ENCODE measurements around the gene ANXA1.
A peak's percentile ranks its signal among the peaks of the same experiment; 100 is the strongest.

The ANXA1 gene

GRCh38 chr9:73151653-73152542, at the start of gene ANXA1:
ANXA1 (plus strand) TSS chr9:73151865; CDS start chr9:73158536, 6,671 bp downstream.
- DNase-seq, result no peak

GRCh38 chr9:73104342-73104741, 47.3 kb upstream of the ANXA1 start:
- no peak for DNase-seq

- no peak for DNase-seq
Measured at GRCh38 chr9:73104921-73105320, 46.7 kb upstream of the ANXA1 start.

GRCh38 chr9:73107489-73108069, 44.1 kb upstream of the ANXA1 start:
- DNase-seq, result peak; percentile 34

- DNase-seq, result no peak
Measured at GRCh38 chr9:73114058-73114457, 37.6 kb upstream of the ANXA1 start.

- DNase-seq, result no peak
Measured at GRCh38 chr9:73114958-73115357, 36.7 kb upstream of the ANXA1 start.

GRCh38 chr9:73116031-73116430, 35.6 kb upstream of the ANXA1 start:
- no peak for DNase-seq

GRCh38 chr9:73116880-73117279, 34.8 kb upstream of the ANXA1 start:
- DNase-seq, result no peak

GRCh38 chr9:73118286-73118685, 33.4 kb upstream of the ANXA1 start:
- DNase-seq, result no peak

GRCh38 chr9:73118898-73119554, 32.6 kb upstream of the ANXA1 start:
- DNase-seq, result no peak

GRCh38 chr9:73121375-73121935, 30.2 kb upstream of the ANXA1 start:
- no peak for DNase-seq

- no peak for DNase-seq
Measured at GRCh38 chr9:73125651-73126050, 26.0 kb upstream of the ANXA1 start.

- no peak for DNase-seq
Measured at GRCh38 chr9:73129941-73130685, 21.6 kb upstream of the ANXA1 start.

GRCh38 chr9:73131461-73131860, 20.2 kb upstream of the ANXA1 start:
- no peak for DNase-seq

- DNase-seq, result peak; percentile 71
Measured at GRCh38 chr9:73132034-73132776, 19.5 kb upstream of the ANXA1 start.

- DNase-seq, result no peak
Measured at GRCh38 chr9:73133022-73133651, 18.5 kb upstream of the ANXA1 start.

GRCh38 chr9:73133921-73134407, 17.7 kb upstream of the ANXA1 start:
- no peak for DNase-seq

GRCh38 chr9:73135394-73135793, 16.3 kb upstream of the ANXA1 start:
- DNase-seq, result no peak

- DNase-seq, result no peak
Measured at GRCh38 chr9:73137286-73137899, 14.3 kb upstream of the ANXA1 start.

- DNase-seq, result no peak
Measured at GRCh38 chr9:73137914-73138313, 13.8 kb upstream of the ANXA1 start.

- DNase-seq, result no peak
Measured at GRCh38 chr9:73138516-73138915, 13.1 kb upstream of the ANXA1 start.
